Measurements from ENCODE around the gene UGGT1.

GRCh38 chr2:128172191-128172590 lies 81.2 kb downstream of the UGGT1 start:
- TF ChIP-seq CTCF (IDR thresholded peaks at IDR 0.05) (no peak), POLR2A (IDR thresholded peaks at IDR 0.05) (no peak)
